GM18909 (cell line): Measurements from ENCODE around the gene ZNF280A.
"Not testable (repeated sequence)": the region's sequence is repeated elsewhere in the genome, so short reads cannot be mapped to it uniquely, and the experiment has no call there.

ENCODE experiments used
- ATAC-seq: cut with Tn5 transposase; IDR thresholded peaks from one replicate; pipeline ENCODE4 v1.9.1; 2021; ENCODE audit warnings: mild to moderate bottlenecking; ENCODE audit not compliant: unreplicated experiment, poor library complexity

ZNF280A gene

GRCh38 chr22:22478470-22478869 is 41.6 kb downstream of the ZNF280A start:
- ATAC-seq, result no peak

GRCh38 chr22:22474733-22475132 is 45.3 kb downstream of the ZNF280A start:
- no peak for ATAC-seq

- not testable (repeated sequence) for ATAC-seq
Observed at GRCh38 chr22:22471104-22471503, 49.0 kb downstream of the ZNF280A start.

GRCh38 chr22:22469527-22469926 is 50.5 kb downstream of the ZNF280A start:
- ATAC-seq, result no peak

- ATAC-seq, result not testable (repeated sequence)
Observed at GRCh38 chr22:22468794-22469469, 51.1 kb downstream of the ZNF280A start.

- no peak for ATAC-seq
Observed at GRCh38 chr22:22467112-22467511, 53.0 kb downstream of the ZNF280A start.

- no peak for ATAC-seq
Observed at GRCh38 chr22:22465782-22466181, 54.3 kb downstream of the ZNF280A start.

GRCh38 chr22:22465094-22465602 is 54.9 kb downstream of the ZNF280A start:
- ATAC-seq, result no peak

GRCh38 chr22:22464541-22465054 is 55.5 kb downstream of the ZNF280A start:
- ATAC-seq, result no peak

GRCh38 chr22:22463855-22464540 is 56.1 kb downstream of the ZNF280A start:
- ATAC-seq, result no peak
